CD4-positive, alpha-beta T cell treated with Interleukin-10 for 1 hour (primary cell): ENCODE measurements around the gene ADK.

Experiments used
- DNase-seq: peaks from one replicate; pipeline ENCODE4 v3.0.0-alpha.2; 2020

Gene ADK

DNA sequence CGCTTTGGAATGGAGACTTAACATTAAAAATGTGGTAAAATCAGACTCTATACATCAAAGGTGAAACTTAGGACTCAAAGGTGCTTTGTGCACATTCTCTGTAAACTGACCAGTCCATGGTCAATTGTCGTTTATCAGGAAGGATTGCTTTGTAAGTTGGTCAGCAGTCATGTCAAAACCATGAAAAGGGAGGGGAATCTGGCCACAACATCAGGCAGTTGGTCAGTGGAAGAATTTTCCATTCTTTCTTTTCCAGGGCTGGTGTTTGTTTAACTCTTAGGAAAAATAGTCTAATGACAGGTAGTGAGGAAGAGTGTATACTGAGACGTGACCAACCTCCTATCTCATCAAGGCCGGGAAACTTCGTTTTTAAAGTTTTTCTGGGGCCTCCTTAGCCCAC is 226.5 kb downstream of the ADK start:
- no peak for DNase-seq

DNA sequence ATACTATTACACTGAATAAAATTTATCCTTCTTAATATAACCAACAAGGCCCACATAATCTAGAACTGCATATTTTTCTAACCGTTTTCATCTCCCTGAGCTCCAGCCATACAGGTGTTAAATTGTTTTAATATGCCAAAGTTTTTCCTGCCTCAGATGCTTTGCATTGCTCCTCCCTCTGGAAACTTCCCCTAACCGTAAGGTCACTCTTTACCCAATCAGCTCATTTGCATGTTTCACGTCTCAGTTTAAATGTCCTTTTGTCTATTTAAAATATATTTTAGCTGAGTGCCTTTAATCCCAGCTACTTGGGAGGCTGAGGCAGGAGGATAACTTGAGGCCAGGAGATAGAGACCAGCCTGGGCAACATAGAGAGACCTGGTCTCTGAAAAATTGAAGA is 228.5 kb downstream of the ADK start:
- no peak for DNase-seq

DNA sequence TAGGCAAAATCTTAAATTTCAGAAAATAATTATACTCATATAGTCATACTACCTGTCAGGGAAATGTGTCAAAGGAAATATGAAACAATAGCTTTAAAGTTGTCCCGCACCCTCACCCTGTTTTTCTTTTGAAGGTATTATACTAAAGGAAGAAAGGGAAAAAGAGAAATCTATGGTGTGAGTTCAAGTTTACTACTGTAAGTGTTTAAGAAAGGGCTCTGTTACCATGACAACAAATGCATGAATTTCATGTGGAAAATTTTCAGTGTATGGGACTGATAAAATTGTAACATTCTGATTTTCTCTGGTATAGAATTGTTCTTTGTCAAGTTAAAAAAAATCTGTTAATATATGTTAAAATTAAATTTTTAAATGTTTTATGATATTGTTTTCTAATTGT is 229.8 kb downstream of the ADK start:
- DNase-seq: no peak

DNA sequence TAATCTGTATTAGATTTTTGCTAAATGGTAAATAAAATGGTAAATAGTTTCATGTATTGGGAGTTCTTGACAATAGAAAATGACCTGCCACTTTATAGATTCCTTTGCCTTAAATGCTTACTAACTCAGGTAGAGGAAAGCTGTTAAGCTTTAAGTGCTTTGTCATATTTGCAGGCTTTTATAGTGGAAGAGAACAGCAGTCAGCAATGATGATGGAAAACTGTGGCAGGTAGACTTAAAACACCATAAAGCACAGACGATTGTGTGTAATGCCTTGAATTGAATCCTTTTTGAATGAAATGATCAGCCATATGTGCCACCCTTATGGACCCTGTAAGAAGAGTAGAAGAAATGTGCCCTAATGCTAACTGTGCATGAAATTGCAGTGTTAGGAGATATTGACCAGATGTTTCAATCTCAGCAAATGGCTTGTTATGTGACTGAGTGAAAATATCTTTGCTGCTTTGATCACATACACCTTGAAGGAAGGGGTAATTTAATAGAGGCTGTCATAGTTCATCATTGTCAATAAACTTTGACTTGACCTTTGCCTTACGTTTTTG is 230.4 kb downstream of the ADK start:
- DNase-seq: no peak

DNA sequence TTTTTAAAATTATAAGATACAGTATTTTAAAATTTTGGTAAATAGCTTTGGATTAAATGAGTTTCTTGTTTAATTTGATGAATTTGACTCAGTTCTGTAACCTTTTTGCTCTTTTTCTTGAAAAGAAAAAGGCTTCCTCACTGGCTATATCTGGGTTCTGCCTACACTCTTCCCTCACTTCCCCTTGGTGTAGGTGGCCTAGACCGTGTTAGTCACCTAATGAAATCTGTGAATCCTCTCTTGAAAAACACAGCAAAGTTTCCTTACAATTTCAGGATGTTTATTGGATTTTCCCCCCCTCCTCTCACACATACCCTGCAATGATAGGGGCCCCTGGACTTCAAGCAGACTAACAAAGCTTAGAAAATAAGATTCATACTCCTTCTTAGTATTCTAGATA is 231.6 kb downstream of the ADK start:
- DNase-seq: no peak

DNA sequence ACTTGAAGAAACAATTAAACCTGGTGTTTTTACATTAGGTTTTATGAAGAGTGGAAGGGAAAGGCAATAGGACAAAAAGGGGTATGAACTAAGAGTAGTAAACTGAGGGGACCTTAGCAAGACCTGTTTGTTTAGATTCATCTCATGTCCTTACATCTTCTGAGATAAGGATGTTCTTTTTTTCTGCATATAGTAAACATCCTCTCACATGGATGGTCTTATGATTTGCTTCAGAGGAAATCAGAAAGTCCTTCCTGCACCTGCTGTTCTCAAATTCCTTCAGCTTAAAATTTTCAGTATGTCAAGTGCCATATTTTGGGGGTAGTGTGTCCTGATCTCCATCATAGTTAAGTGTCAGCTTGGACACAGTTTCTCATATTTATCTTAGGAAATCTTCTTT is 232.6 kb downstream of the ADK start:
- no peak for DNase-seq

DNA sequence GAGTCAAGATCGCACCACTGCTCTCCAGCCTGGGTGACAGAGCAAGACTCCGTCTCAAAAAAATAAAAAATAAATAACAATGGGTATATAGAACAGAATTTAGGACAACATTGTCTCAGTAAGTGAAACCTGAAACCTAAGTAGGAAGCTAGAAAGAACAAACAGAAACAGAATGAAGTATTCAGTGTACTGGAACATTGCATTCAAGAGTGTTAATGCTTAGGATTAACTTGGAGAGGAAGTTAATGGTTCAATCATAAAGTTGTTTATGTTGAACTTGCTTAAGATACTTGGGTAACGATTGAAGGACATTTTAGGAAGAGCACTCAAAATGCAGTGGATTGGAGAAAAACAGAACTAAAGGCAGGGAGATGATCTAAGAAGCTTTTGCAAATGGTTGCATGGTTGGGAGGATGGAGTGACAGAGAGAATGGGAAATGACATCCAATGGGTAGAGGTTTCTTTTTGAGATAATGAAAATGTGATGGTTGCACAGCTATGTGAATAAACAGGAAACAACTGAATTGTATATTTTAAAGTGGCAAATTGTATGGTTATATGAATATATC is 233.7 kb downstream of the ADK start:
- no peak for DNase-seq

DNA sequence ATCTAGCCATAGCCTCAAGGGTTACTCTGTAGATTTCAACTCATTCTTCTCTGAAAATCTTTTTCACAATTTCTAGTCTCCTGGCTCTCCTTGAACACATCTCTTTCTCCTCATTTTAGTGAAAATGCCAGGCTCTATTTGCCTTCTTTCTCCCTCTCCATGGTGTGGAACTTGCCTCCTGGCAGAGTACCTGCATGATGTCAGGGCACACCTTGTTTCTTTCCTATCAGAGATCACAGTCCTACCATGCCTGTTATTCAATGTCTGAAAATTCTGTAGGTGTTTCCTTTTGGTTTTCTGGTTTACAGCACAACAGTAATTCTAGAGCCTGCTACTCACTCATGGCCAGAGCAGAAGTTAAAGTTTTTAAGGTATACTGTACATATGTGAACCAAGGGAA is 237.8 kb downstream of the ADK start:
- DNase-seq: no peak

DNA sequence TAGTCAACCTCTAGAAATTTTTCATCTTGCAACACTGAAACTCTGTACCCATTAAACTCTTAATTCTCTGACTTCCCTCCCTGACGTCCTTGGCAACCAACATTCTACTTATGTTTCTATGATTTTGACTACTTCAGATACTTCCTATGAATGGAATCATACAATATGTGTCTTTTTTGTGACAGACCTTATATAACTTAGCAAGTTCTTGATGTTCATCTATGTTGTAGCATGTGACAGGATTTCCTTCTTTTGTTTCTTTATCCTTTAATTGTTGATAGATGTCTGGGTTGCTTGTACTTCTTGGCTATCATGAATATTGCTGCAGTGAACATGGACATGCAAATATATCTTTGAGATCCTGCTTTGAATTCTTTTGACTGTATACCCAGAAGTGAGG is 240.8 kb downstream of the ADK start:
- DNase-seq: no peak

DNA sequence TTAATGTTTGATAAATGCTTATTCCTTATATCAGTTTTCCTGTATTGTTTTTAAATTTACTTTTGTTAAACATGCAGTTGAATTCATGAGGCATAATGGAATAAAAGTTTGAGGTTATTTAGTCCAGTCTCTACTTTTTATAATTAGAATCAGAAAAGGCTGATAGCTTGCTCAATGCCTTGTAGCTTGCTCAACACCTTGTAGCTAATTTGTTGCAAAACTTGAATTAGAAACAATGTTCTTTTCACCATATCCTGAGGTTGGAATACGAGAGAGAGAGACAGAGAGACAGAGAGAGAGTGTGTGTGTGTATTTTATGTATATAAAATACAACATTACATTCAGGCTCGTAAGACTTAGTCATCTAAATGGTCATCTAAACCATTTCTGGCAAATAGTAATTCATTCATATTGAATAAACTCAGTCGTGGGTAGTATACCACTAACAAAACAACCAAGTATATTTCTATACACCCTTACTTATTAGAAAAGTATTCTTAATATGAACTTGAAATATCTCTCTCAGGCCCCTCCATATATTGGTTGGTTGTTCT is 243.5 kb downstream of the ADK start:
- no peak for DNase-seq

DNA sequence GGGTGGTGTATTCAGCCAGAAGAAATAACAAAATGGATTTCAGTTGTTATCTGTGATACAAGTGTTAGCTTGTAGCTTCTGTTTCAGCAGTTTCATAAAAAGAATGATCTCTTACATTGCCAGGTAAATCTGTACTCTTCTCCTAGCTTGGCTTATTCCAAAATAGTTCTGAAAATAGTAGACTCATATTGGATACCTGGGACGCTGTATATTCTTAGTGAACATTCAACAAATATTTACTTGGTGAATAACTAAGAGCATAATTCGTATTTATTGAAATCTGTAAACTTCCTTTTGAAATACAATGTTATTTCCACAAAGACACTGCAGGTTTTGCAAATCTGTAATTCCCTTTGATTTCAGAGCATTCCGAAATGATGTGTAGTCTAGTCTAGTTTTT is 249.2 kb downstream of the ADK start:
- DNase-seq: no peak

DNA sequence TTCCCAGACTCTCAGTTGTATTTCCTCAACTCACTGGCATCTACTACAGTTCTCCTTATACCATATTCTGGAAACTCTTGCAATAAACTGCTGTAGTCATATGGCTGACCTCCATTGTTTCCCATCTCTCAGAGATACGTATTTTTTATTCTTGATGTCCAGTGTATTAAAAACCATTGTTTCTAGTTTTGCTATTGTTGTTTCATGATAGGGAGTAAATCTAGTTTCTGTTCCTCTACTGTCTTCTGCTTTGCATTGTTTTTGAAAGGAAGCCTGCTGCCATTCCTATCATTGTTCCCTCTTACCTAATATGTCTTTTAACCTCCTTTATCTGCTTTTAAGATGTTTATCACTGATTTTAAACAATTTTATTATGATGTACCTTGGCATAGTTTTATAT is 255.0 kb downstream of the ADK start:
- no peak for DNase-seq

DNA sequence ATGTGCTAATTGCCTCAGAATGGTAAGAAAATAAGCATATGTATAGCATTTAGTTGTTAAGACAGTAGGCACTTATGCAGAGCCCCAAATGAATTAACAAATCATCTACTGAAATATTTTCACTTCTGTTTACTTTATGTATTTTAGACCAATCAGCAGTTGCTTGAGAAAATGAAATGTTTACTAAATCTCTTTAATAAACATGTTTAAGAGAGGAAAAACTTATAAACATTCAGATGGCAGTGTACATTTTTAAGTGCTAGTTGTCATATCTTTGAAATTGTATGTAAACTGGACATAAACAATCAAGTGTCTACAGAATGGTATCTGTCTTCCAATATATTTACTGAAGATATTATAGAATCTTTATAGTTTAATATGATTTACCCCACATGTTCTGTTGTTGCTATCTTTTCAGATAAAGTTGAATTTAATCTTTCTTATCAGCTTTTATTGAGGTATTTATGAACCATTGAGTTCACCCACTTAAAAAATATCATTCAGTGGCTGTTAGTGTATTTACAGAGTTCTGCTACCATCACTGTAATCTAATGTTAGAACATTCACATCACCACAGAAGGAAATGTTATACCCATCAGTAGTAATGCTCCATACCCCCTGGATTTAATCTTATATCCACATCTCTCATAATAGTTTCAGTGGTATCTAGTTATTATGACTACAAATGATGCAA is 264.3 kb downstream of the ADK start:
- no peak for DNase-seq

DNA sequence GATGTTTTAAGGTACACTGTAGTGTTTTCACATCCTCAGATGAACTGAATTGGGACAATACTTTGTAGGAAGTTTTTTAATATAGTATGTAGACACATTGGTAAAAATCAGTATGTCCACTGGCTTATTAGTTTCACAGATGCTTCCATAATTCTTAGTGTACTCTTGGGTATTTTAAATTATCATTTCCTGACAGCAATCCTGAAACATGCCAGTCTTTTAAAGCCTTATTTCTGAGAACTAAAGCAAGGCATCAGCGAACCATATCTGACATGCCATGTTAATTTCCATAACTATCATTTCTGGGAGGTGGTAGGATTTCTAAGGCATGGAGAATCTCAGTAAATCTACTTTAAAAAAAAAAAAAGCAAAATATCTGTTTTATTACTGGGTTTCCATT is 266.4 kb downstream of the ADK start:
- no peak for DNase-seq

DNA sequence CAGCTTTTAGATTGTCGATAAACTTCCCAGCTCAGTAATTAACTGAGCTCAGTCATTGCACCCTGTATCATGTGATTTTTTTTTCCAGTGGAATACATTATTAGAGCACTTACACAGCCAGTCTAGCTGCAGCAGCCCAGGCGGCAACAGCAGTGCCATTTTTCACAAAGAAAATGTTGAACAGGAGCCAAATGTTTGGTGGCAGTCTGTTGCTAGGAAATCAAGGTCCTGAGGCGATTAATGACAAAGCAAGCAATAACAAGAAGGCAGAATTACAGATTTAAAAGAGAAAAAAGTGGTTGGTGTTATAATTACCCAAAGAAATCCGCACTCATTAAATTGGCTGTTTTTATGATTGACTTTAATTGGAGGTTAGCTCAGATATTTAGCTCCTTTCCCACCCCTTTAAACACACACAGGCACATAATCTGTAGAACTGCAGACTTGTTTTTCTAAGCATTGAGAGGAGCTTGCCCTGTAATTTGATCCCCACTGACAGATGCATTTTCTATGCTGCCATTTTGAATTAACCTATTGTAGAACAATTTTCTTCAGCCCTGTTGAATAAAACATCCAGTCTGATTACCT is 267.4 kb downstream of the ADK start:
- DNase-seq: no peak

DNA sequence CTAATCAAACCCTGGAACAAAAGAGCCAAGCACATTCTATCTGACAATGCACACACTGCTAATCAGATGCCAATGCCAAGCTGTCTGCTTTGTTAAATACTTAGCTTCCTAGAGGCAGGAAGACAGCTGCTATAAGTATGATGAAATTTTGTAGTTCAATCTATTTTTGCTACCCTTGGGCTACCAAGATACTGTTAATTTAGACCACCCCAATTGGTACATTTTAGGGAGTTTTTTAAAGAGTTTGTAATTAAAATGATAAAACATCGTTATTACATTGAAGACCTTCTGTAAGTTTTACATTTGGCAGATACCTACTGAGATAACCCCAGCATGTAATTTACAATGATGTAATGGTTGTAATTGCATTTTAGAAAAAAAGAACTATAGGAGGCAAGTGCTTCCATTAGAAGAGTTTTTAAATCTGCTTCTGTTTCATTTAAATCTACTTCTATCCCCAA is 268.5 kb downstream of the ADK start:
- no peak for DNase-seq

DNA sequence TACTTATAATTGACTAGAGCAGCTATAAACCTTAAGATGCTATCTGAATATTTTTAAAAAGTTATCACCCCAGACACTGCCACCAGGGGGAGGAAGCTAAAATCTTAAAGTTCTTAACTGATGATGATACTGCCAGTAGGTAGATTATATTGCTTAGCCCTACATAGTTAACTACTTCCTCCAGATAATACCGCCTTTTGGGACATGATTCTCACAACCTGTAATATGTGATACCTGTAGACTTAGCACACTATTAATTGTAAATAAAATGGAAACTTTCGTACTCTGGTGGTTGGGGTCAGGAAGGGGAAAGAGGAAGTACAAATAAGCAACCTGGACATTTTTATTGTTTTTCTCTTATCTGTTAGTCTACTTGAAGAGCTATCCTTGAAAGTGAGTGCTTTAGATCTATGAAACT is 268.9 kb downstream of the ADK start:
- DNase-seq: peak; percentile 51

DNA sequence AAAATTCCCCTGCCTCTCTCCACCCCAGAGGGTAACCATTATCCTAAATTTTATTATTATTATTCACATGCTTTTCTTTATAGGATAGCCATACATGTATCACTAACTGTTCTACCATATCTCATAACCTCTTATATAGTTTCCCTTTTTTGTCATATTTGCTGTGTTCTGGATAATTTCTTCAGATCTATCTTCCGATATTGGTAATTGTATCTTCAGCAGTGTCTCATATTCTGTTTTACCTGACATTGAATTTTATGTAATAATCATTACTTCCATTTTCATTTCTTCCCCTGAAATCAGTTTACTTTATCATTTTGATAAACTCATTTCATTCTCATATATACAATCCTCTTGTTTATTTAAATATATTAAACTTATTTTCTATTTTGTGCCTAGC is 273.5 kb downstream of the ADK start:
- no peak for DNase-seq

DNA sequence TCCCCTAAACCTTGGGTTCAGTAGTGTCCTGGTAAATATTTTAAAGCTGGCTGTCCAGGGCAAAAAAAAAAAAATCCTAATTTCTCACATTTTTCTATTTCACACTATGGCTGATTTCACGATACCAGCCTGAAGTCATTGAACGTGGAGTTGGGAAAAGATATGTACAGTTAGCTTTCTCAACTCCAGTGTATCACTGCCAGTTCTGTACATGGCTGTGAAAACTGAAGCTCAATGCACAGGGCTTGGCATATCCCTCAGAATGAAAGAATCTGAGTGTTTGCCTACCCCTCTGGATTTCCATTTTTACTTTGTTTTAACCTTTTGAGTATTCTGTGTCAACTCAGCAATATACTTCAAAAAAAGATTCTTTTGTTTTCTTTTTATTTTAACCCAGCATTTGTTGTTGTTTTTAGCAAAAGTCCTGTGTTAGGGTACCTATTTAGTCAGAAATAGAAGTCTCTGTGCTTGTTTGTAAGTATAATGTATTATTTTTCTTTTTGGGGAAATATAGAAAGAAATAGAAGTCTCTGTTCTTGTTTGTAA is 274.5 kb downstream of the ADK start:
- no peak for DNase-seq

DNA sequence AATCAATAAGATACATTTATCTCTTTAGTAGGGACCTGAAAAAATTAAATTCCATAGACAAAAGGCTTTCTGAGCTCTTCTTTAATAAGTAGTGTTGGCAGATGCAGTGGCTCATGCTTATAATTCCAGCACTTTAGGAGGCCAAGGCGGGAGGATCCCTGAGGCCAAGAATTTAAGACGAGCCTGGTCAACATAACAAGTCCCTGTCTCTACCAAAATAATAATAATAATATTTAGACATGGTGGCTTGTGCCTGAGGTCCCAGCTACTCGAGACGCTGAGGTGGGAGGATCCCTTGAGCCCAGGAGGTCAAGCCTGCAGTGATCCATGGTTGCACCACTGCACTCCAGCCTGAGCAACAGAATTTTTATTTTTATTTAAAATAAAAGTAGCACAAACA is 280.8 kb downstream of the ADK start:
- no peak for DNase-seq

DNA sequence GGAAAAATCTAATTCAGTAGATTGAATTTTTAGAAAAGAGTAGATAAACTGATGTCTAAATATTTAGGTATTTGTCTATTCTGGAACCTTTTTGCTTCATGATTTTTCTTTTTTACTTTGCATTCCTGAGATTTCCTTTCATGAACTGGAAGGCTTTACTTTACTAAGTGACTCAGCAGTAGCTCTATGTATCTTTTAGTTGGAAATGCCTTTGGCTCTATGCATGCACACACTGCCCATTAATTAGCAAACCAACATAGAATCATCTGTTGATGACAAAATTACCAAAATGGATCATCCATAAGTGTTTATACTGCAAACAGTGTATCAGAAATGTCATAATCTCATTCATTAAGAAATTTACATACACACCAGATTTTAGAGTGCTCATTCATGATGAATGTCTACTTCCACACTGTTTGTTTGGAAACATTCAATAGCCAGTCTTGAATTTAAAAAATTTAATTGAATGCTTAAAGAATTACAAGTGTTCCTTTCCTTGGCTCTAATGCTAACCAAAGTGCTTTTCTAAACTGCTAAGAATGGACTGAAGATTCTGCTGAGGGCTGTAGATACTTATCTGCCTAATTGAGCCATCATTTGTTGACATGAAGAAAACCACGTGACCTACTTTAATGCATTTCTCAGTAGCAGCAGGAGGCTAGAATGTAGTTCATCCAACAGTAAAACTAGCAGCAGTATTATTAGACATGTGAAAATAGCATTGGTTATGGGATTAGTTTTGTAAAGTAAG is 282.0 kb downstream of the ADK start:
- DNase-seq: no peak

DNA sequence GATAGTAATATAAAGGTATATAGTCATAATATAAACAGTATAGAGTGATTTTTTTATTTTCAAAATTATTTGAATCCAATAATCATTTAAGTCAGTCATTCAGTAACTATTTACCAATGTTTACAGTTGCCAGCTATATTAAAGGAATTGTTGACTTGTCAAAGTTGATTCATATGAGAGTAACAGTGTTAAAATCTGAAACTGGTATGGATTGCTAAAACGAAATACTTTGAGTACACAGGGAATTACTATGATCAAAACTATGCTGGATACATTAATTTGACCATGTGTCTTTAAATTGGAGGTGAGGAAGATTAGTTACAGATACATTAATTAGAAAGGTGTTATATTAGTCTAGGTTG is 282.6 kb downstream of the ADK start:
- DNase-seq: no peak

DNA sequence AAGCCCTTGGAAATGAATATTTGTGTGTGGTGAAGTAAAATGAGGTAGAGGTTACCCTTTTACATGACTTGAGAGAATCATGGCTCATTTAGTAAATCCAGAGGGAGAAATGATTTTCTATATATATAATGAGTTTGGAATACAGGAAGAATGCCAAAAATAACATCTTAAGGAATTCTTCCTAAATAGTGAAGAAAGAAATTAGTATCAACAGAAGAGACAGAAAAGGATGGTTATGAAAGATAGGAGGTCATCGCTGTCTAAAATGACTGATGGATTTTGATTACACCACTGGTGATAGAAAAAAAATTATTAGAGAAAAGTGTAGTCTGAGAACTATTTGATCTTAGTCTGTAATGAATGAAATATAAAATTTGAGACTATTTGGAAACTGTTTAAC is 283.0 kb downstream of the ADK start:
- no peak for DNase-seq
